ENCODE measurements around the gene BAMBI. TPM values are rescaled to one million over a fixed set of nuclear protein-coding genes. Genes with fewer than 3 reads are reported as not detected.

Gene BAMBI
- total RNA-seq, 1 donor, result 14.8 TPM

GRCh38 chr10:28711041-28711440 lies 33.7 kb downstream of the BAMBI start:
- H3K4me2 ChIP-seq (ENCODE audit: insufficient read depth, low read length), result no peak overlapping the region
- H3K27me3 ChIP-seq (ENCODE audit: insufficient read depth, low read length), result no peaks in the 10 kb centered on the region
- no peaks in the 10 kb centered on the region for H3K9me3 ChIP-seq (ENCODE audit: low read depth, low read length)
- no peaks in the 10 kb centered on the region for H4K20me1 ChIP-seq (ENCODE audit: insufficient read depth, low read length)
- no peaks in the 10 kb centered on the region for H3K4me1 ChIP-seq (ENCODE audit: insufficient read depth, low read length)
- no peak overlapping the region for H3K27ac ChIP-seq (ENCODE audit: low read depth, low read length)
- no peaks in the 10 kb centered on the region for H3K79me2 ChIP-seq (ENCODE audit: insufficient read depth, low read length)
- H3K4me3 ChIP-seq (ENCODE audit: insufficient read depth, low read length), result no peak overlapping the region
- H2AFZ ChIP-seq (ENCODE audit: low read length), result no peak overlapping the region
- TF ChIP-seq CTCF (IDR thresholded peaks at IDR 0.05; ENCODE audit: extremely low read depth, low read depth, low read length), result no peak
- H3K36me3 ChIP-seq (ENCODE audit: insufficient read depth, low read length), result no peaks in the 10 kb centered on the region
- no peak for DNase-seq (ENCODE audit: insufficient read length, low spot score, missing footprints)

GRCh38 chr10:28711776-28712175 lies 34.5 kb downstream of the BAMBI start:
- H4K20me1 ChIP-seq (ENCODE audit: insufficient read depth, low read length), result no peaks in the 10 kb centered on the region
- H3K4me2 ChIP-seq (ENCODE audit: insufficient read depth, low read length), result no peak overlapping the region
- no peak for TF ChIP-seq CTCF (IDR thresholded peaks at IDR 0.05; ENCODE audit: extremely low read depth, low read depth, low read length)
- no peaks in the 10 kb centered on the region for H3K4me1 ChIP-seq (ENCODE audit: insufficient read depth, low read length)
- H3K27me3 ChIP-seq (ENCODE audit: insufficient read depth, low read length), result no peaks in the 10 kb centered on the region
- H3K27ac ChIP-seq (ENCODE audit: low read depth, low read length), result no peak overlapping the region
- H3K9me3 ChIP-seq (ENCODE audit: low read depth, low read length), result no peaks in the 10 kb centered on the region
- H3K79me2 ChIP-seq (ENCODE audit: insufficient read depth, low read length), result no peaks in the 10 kb centered on the region
- DNase-seq (ENCODE audit: insufficient read length, low spot score, missing footprints), result no peak
- H2AFZ ChIP-seq (ENCODE audit: low read length), result no peak overlapping the region
- H3K36me3 ChIP-seq (ENCODE audit: insufficient read depth, low read length), result no peaks in the 10 kb centered on the region
- no peak overlapping the region for H3K4me3 ChIP-seq (ENCODE audit: insufficient read depth, low read length)

GRCh38 chr10:28713626-28714352 lies 36.5 kb downstream of the BAMBI start:
- H3K36me3 ChIP-seq (ENCODE audit: insufficient read depth, low read length), result no peaks in the 10 kb centered on the region
- H3K4me2 ChIP-seq (ENCODE audit: insufficient read depth, low read length), result no peak overlapping the region
- H4K20me1 ChIP-seq (ENCODE audit: insufficient read depth, low read length), result no peaks in the 10 kb centered on the region
- no peaks in the 10 kb centered on the region for H3K27me3 ChIP-seq (ENCODE audit: insufficient read depth, low read length)
- H3K27ac ChIP-seq (ENCODE audit: low read depth, low read length), result no peak overlapping the region
- no peak overlapping the region for H3K4me3 ChIP-seq (ENCODE audit: insufficient read depth, low read length)
- no peaks in the 10 kb centered on the region for H3K9me3 ChIP-seq (ENCODE audit: low read depth, low read length)
- no peak overlapping the region for H2AFZ ChIP-seq (ENCODE audit: low read length)
- no peak for DNase-seq (ENCODE audit: insufficient read length, low spot score, missing footprints)
- H3K4me1 ChIP-seq (ENCODE audit: insufficient read depth, low read length), result no peaks in the 10 kb centered on the region
- no peaks in the 10 kb centered on the region for H3K79me2 ChIP-seq (ENCODE audit: insufficient read depth, low read length)
- no peak for TF ChIP-seq CTCF (IDR thresholded peaks at IDR 0.05; ENCODE audit: extremely low read depth, low read depth, low read length)

- Histone ChIP-seq H3K79me2 (ENCODE audit: insufficient read depth, low read length) (no peaks in the 10 kb centered on the region), H4K20me1 (ENCODE audit: insufficient read depth, low read length) (no peaks in the 10 kb centered on the region), H3K4me3 (ENCODE audit: insufficient read depth, low read length) (no peak overlapping the region), H3K27ac (ENCODE audit: low read depth, low read length) (no peak overlapping the region), H2AFZ (ENCODE audit: low read length) (no peak overlapping the region), H3K27me3 (ENCODE audit: insufficient read depth, low read length) (no peaks in the 10 kb centered on the region), H3K36me3 (ENCODE audit: insufficient read depth, low read length) (no peaks in the 10 kb centered on the region), H3K9me3 (ENCODE audit: low read depth, low read length) (no peaks in the 10 kb centered on the region), H3K4me2 (ENCODE audit: insufficient read depth, low read length) (no peak overlapping the region), H3K4me1 (ENCODE audit: insufficient read depth, low read length) (peaks cover 5% of the 10 kb centered on the region)
- no peak for TF ChIP-seq CTCF (IDR thresholded peaks at IDR 0.05; ENCODE audit: extremely low read depth, low read depth, low read length)
- DNase-seq (ENCODE audit: insufficient read length, low spot score, missing footprints), result no peak
Observed at GRCh38 chr10:28714401-28715053, 37.2 kb downstream of the BAMBI start.
